HepG2 (cell line): ENCODE measurements around the gene SRSF2. TPM values are rescaled to one million over a fixed set of nuclear protein-coding genes. Genes with fewer than 3 reads are reported as not detected.

Experiments used
- ARHGAP35 ChIP-seq: sonication (generic); formaldehyde crosslinking; IDR thresholded peaks from 2 replicates; pipeline ENCODE4 v1.9.0; 2022; ENCODE audit warnings: mild to moderate bottlenecking, inconsistent platforms, moderate library complexity, missing genetic modification reagents, borderline replicate concordance
- DRAP1 ChIP-seq: IDR thresholded peaks from 2 replicates; pipeline ENCODE4 v1.6.1; 2016; ENCODE audit warnings: missing genetic modification reagents, missing compliant biosample characterization
- HIC2 ChIP-seq: sonication (generic); formaldehyde crosslinking; IDR thresholded peaks from 2 replicates; pipeline ENCODE4 v1.9.0; 2022; ENCODE audit warnings: low read depth, missing genetic modification reagents
- IRF2 ChIP-seq: IDR thresholded peaks from 2 replicates; pipeline ENCODE4 v1.6.1; 2018; ENCODE audit warnings: missing genetic modification reagents, missing compliant biosample characterization
- MAF1 ChIP-seq: sonication (generic); formaldehyde crosslinking; IDR thresholded peaks from 2 replicates; pipeline ENCODE4 v1.5.0; 2020; ENCODE audit warnings: missing genetic modification reagents, borderline replicate concordance
- MTA1 ChIP-seq: sonication (generic); formaldehyde crosslinking; IDR thresholded peaks from 2 replicates; pipeline ENCODE4 v1.4.0; 2020; ENCODE audit warnings: missing genetic modification reagents, mild to moderate bottlenecking, borderline replicate concordance
- MTERF4 ChIP-seq: sonication (generic); formaldehyde crosslinking; IDR thresholded peaks from 2 replicates; pipeline ENCODE4 v1.8.0; 2023; ENCODE audit warnings: mild to moderate bottlenecking, missing genetic modification reagents
- MXD1 ChIP-seq: sonication (generic); formaldehyde crosslinking; IDR thresholded peaks from 2 replicates; pipeline ENCODE4 v1.4.0; 2020; ENCODE audit warnings: mild to moderate bottlenecking, missing genetic modification reagents
- RBM39 ChIP-seq: fragments of 200-400 bp; formaldehyde crosslinking; IDR thresholded peaks from one replicate; pipeline ENCODE4 v1.6.1; 2018; ENCODE audit warnings: antibody characterized with exemption, mild to moderate bottlenecking, low read depth, low read length; ENCODE audit not compliant: poor library complexity, severe bottlenecking
- RXRA ChIP-seq: sonication (generic); formaldehyde crosslinking; IDR thresholded peaks from 2 replicates; pipeline ENCODE4 v1.5.1; 2020; ENCODE audit warnings: missing genetic modification reagents
- RXRB ChIP-seq: IDR thresholded peaks from 2 replicates; pipeline ENCODE4 v1.6.1; 2016; ENCODE audit warnings: borderline replicate concordance, missing genetic modification reagents, missing compliant biosample characterization
- SRF ChIP-seq: IDR thresholded peaks from 2 replicates; pipeline ENCODE4 v1.6.1; 2011; ENCODE audit warnings: mild to moderate bottlenecking, low read depth, low read length, moderate library complexity
- THRA ChIP-seq: sonication (generic); formaldehyde crosslinking; IDR thresholded peaks from 2 replicates; pipeline ENCODE4 v1.4.0; 2020; ENCODE audit warnings: missing genetic modification reagents, borderline replicate concordance
- ZFY ChIP-seq: sonication (generic); formaldehyde crosslinking; IDR thresholded peaks from 2 replicates; pipeline ENCODE4 v1.4.0; 2020; ENCODE audit warnings: missing genetic modification reagents
- ZNF572 ChIP-seq: sonication (generic); formaldehyde crosslinking; IDR thresholded peaks from 2 replicates; pipeline ENCODE4 v1.5.1; 2020; ENCODE audit warnings: mild to moderate bottlenecking, missing genetic modification reagents
- ZNF615 ChIP-seq: sonication (generic); formaldehyde crosslinking; IDR thresholded peaks from 2 replicates; pipeline ENCODE4 v1.5.0; 2020; ENCODE audit warnings: mild to moderate bottlenecking, missing genetic modification reagents, borderline replicate concordance
- ZNF660 ChIP-seq: sonication (generic); formaldehyde crosslinking; IDR thresholded peaks from 2 replicates; pipeline ENCODE4 v1.5.1; 2020; ENCODE audit warnings: mild to moderate bottlenecking, low read depth, missing genetic modification reagents, borderline replicate concordance
- ZNF687 ChIP-seq: sonication (generic); formaldehyde crosslinking; IDR thresholded peaks from 2 replicates; pipeline ENCODE4 v1.5.1; 2020; ENCODE audit warnings: mild to moderate bottlenecking, missing genetic modification reagents, moderate library complexity
- polyA plus RNA-seq, 8 experiments: library from polyadenylated mRNA; depleted of rRNA in 3 of 8; stranded (reverse) in 7 of 8; unstranded in 1 of 8; fragments of >200 nt; fragmentation: Illumina TruSeq in 4 of 8; extraction: Trizol in 4 of 8; gene quantifications; 2 replicates each; pipeline versions ENCODE4 v1.2.1 to v1.2.3, GENCODE V29; 2011 to 2016; ENCODE audit warnings: low read depth in 4 of 8, missing spikeins in 1 of 8, mixed read lengths in 1 of 8; ENCODE audit not compliant: insufficient read depth in 1 of 8
- total RNA-seq, 5 experiments: library from RNA; depleted of rRNA; stranded (reverse); fragments of >200 nt; fragmentation: Illumina TruSeq; extraction: Trizol; gene quantifications; 2 replicates each; pipeline ENCODE4 v1.2.3, GENCODE V29; 2016; ENCODE audit warnings: low read depth in 1 of 5

The SRSF2 gene
- total and polyA plus RNA-seq, 2 of the 13 experiments (the other 11 are each of a cell fraction or from before 2014, with no cell fraction given) = 306 to 319 TPM

- TF ChIP-seq MTERF4 = 0 out of 2 replicates have a peak, but pooled peaks have one; percentile 24
- TF ChIP-seq ZNF615 (CRISPR knock-in tag) = no peak
- TF ChIP-seq HIC2 (CRISPR knock-in tag) = peak; percentile 16; the same call in 1 of the 2 replicates
- TF ChIP-seq RXRB = peak; percentile 8; the same call in 1 of the 2 replicates
- no peak for TF ChIP-seq DRAP1 (CRISPR knock-in tag)
- TF ChIP-seq ARHGAP35 (CRISPR knock-in tag) = 0 out of 2 replicates have a peak, but pooled peaks have one; percentile 6
- TF ChIP-seq MTA1 (CRISPR knock-in tag) = 0 out of 2 replicates have a peak, but pooled peaks have one; percentile 24
- peak; percentile 20; the same call in 1 of the 2 replicates for TF ChIP-seq IRF2 (CRISPR knock-in tag)
- peak; percentile 14; the same call in 1 of the 2 replicates for TF ChIP-seq MXD1 (CRISPR knock-in tag)
- 0 out of 2 replicates have a peak, but pooled peaks have one; percentile 33 for TF ChIP-seq ZNF572 (CRISPR knock-in tag)
- peak; percentile 87 for TF ChIP-seq SRF
- 0 out of 2 replicates have a peak, but pooled peaks have one; percentile 40 for TF ChIP-seq ZNF660 (CRISPR knock-in tag)
- TF ChIP-seq THRA (CRISPR knock-in tag) = no peak
- TF ChIP-seq MAF1 (CRISPR knock-in tag) = no peak
- peak; percentile 74 for TF ChIP-seq ZNF687 (CRISPR knock-in tag)
- TF ChIP-seq RXRA (CRISPR knock-in tag) = peak; percentile 36
- TF ChIP-seq ZFY = 0 out of 2 replicates have a peak, but pooled peaks have one; percentile 21
- peak; percentile 61 for TF ChIP-seq RBM39
Measured at GRCh38 chr17:76709077-76709950, 27.8 kb downstream of the SRSF2 start (continued).
